ENCODE measurements around the gene DUSP23.

- TF ChIP-seq POLR2A (IDR thresholded peaks at IDR 0.05) (peak in 2 of 4 donors; percentile 40 to 41), CTCF (IDR thresholded peaks at IDR 0.05) (peak in 6 of 7 experiments; percentile 54 to 99 (median 95)), EP300 (IDR thresholded peaks at IDR 0.05) (no peak)
Measured at GRCh38 chr1:159780583-159781582, at the start of gene DUSP23.

All from stomach (tissue), 4 donors.